BLaER1 treated with 17β-estradiol and CSF1 and Interleukin-3, amounts not matched to agents 10 nM and 100 nM (cell line): ENCODE results near the gene LCORL.

Experiments used
- H3K27ac ChIP-seq, 11 experiments: shearing (Covaris generic); formaldehyde crosslinking; 2 replicates each; pipeline ENCODE4 v1.8.1; 2022
- H3K27me3 ChIP-seq, 11 experiments: shearing (Covaris generic); formaldehyde crosslinking; 2 replicates each; pipeline ENCODE4 v1.8.1; 2022
- H3K36me3 ChIP-seq, 11 experiments: shearing (Covaris generic); formaldehyde crosslinking; 2 replicates each; pipeline ENCODE4 v1.8.1; 2022
- H3K4me1 ChIP-seq, 10 experiments: shearing (Covaris generic); formaldehyde crosslinking; 2 replicates each; pipeline ENCODE4 v1.8.1; 2022
- H3K4me2 ChIP-seq, 11 experiments: shearing (Covaris generic); formaldehyde crosslinking; 2 replicates each; pipeline ENCODE4 v1.8.1; 2022
- H3K4me3 ChIP-seq, 10 experiments: shearing (Covaris generic); formaldehyde crosslinking; 2 replicates each; pipeline ENCODE4 v1.8.1; 2022
- H3K9ac ChIP-seq, 11 experiments: shearing (Covaris generic); formaldehyde crosslinking; 2 replicates each; pipeline ENCODE4 v1.8.1; 2022
- H3K9me3 ChIP-seq, 11 experiments: shearing (Covaris generic); formaldehyde crosslinking; replicated peaks in 1 of 11; 2 replicates each; pipeline ENCODE4 v1.8.1; 2022
- H4K20me1 ChIP-seq, 11 experiments: shearing (Covaris generic); formaldehyde crosslinking; 2 replicates each; pipeline ENCODE4 v1.8.1; 2022
- Cebpa-rat ChIP-seq, 11 experiments: shearing (Covaris generic); IDR thresholded peaks; 2 replicates each; pipeline ENCODE4 v1.8.1; 2022

Gene LCORL

GRCh38 chr4:17807446-17807845 lies 214.1 kb downstream of the LCORL start:
- H3K9ac ChIP-seq, result peak overlapping the region; percentile 9 to 99 (median 96); a peak in 20 of 22 replicates
- no peaks in the 10 kb centered on the region for H3K9me3 ChIP-seq
- H3K36me3 ChIP-seq, result peaks cover 27 to 56% (median 49%) of the 10 kb centered on the region in 11 experiments
- TF ChIP-seq Cebpa-rat (IDR thresholded peaks at IDR 0.05), result no peak
- H3K4me3 ChIP-seq, result peak overlapping the region; percentile 12 to 96 (median 84); a peak in 13 of 20 replicates
- H3K27me3 ChIP-seq, result no peaks in the 10 kb centered on the region
- peaks cover 21 to 80% (median 71%) of the 10 kb centered on the region in 11 experiments; a peak in 21 of 22 replicates for H4K20me1 ChIP-seq
- H3K27ac ChIP-seq, result 0 out of 22 replicates have a peak overlapping the region, but pooled peaks of 2 of the 11 experiments have one; percentile 98
- peaks cover 15 to 38% (median 22%) of the 10 kb centered on the region in 10 experiments for H3K4me1 ChIP-seq
- H3K4me2 ChIP-seq, result peak overlapping the region; percentile 81 to 98 (median 92)

- TF ChIP-seq Cebpa-rat (IDR thresholded peaks at IDR 0.05), result no peak
- H3K27ac ChIP-seq, result no peak overlapping the region
- H4K20me1 ChIP-seq, result peaks cover 21 to 98% (median 72%) of the 10 kb centered on the region in 11 experiments; a peak in 21 of 22 replicates
- no peaks in the 10 kb centered on the region for H3K27me3 ChIP-seq
- H3K4me2 ChIP-seq, result no peak overlapping the region
- peaks cover 12 to 29% (median 18%) of the 10 kb centered on the region in 10 experiments for H3K4me1 ChIP-seq
- H3K4me3 ChIP-seq, result no peak overlapping the region
- H3K36me3 ChIP-seq, result peaks cover 30 to 74% (median 66%) of the 10 kb centered on the region in 11 experiments
- no peak overlapping the region; a peak in 1 of 22 replicates for H3K9ac ChIP-seq
- no peaks in the 10 kb centered on the region for H3K9me3 ChIP-seq
These were observed 215.9 kb downstream of the LCORL start for GRCh38 chr4:17805580-17806155.

- Histone ChIP-seq H3K4me2 (no peak overlapping the region), H3K9me3 (peaks cover 0 to 10% (median 0%) of the 10 kb centered on the region in 11 experiments; a peak in 2 of 22 replicates), H3K27ac (no peak overlapping the region), H3K9ac (no peak overlapping the region), H3K36me3 (peaks cover 62 to 100% (median 91%) of the 10 kb centered on the region in 11 experiments), H3K27me3 (no peaks in the 10 kb centered on the region), H3K4me3 (no peak overlapping the region), H3K4me1 (no peaks in the 10 kb centered on the region), H4K20me1 (peaks cover 0 to 50% (median 17%) of the 10 kb centered on the region in 11 experiments; a peak in 13 of 22 replicates)
- no peak for TF ChIP-seq Cebpa-rat (IDR thresholded peaks at IDR 0.05)
These were observed 223.7 kb downstream of the LCORL start for GRCh38 chr4:17797808-17798207.

GRCh38 chr4:17794730-17795129 lies 226.8 kb downstream of the LCORL start:
- no peaks in the 10 kb centered on the region for H3K27me3 ChIP-seq
- H3K4me3 ChIP-seq, result no peak overlapping the region
- no peak overlapping the region for H3K9ac ChIP-seq
- H3K4me1 ChIP-seq, result no peaks in the 10 kb centered on the region
- no peak for TF ChIP-seq Cebpa-rat (IDR thresholded peaks at IDR 0.05)
- H3K36me3 ChIP-seq, result peaks cover 59 to 90% (median 79%) of the 10 kb centered on the region in 11 experiments
- peaks cover 0 to 22% (median 0%) of the 10 kb centered on the region in 11 experiments; a peak in 5 of 22 replicates for H4K20me1 ChIP-seq
- no peak overlapping the region for H3K4me2 ChIP-seq
- no peak overlapping the region for H3K27ac ChIP-seq
- H3K9me3 ChIP-seq, result peaks cover 0 to 21% (median 6%) of the 10 kb centered on the region in 11 experiments; a peak in 5 of 22 replicates
